ENCODE data around the gene SARDH.
A peak's percentile ranks its signal among the peaks of the same experiment; 100 is the strongest.

Gene SARDH

DNA sequence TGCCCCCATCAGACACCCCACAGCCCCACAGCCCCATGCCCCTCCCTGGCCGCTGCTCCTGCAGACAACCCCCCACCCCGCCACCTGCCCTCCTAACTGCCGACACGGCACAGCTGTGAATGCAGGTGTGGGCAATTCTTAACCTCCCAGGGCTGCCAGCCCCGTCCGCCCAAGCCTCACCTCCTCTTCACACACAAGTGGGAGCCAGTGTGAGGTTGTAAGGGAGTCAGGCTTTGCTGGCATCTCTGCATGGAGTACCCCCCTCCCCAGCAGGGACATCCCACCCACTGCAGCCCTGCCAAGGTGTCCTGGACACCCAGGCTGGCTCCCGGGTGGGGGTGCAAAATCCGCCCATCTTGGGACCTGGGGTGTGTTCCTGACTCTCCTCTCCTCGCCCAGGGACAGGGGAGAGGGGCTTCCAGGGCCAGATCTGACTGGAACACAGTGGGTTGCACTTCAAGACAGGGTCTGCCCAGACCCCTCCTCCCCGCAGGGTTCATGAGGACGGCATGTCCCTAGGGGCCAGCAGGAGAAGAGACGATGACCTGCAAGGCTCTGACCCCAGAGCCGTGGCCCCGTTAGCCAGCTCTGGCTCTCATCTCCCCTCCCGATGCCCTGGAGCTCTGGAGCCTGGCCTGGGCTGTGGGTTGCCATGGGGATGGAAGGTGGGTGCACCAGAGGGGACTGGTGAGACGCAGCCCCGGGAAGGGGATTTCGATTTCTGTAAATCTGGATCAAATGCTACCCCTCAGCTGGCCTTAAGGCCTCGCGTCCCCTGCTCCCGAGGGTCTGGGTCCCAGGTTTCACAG is 34.4 kb downstream of the SARDH start:
- no peak for DNase-seq (ENCODE audit: low read depth)

DNA sequence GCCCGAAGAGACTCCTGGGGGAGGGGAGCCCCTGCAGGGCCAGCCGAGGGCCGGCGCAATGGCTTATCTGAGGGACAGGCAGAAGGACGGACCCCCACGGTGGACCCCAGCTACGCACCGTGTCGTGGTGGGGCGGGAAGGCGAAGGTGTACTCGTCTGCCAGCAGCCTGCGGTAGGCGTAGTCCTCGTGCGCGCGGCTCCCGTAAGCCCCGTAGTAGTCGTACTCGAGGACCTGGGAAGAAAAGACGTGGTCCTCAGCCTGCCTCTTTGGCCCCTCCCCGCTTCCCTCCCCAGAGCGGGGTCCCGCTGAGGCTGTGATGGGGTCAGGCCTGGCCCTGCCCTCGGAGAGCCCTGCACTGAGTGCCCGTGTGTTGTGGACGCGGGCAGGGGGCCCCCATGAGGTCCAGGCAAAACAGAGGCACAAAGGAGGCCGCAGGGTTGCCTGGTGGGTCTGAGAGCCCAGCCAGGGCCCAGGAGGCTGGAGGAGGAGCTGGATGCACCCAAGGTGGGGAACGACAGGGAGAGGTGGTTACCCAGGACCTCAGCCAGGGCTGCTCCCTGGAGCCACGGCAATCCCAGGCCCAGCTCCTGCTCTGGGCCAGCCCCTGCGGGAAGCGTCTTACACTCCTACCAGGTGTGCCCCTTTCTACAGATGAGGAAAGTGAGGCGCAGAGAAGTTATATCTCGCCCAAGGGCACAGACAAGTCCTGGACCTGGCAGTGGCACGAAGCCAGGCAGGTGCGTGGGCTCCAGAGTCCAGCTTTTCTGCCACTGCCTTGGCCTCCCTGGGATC is 35.2 kb downstream of the SARDH start:
- no peak for DNase-seq (ENCODE audit: low read depth)

DNA sequence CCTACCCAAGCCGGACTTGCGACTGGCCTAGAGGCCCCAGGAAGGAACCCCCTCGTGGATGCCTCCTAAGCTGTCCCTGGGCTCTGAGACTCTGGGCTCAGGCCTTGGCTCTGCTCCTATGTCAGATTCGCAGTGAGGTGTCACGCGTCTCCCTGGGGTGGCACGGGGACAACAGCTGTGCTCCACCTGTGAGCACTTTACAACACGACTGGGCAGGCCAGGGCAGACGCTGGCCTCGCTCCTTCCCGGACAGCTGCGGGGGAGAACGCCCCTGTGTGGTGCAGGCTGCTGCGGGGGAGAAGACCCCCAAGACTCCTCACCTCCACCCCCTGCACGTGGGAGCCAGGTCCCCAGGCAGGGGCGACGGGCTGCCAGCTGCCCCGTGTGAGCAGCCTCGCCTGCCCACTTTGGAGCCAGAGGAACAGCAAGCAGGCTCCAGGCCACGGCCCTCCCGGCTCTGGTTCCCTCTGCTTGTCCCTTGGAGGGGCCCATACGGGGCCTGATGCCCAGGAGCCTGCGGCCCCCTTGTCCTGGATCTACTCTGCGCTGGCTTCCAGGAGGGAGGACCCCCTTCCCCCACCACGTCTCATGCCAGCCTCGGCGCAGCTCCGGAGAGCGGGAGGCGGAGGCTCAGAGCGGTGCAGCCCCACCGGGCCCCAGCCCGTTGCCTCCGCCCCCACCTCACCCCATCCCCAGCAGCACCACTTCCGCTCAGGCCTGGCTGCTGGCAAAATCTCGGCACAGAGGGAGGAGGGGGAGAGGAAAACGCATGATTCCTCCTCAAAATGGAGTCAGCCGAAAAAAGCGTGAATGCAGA is 36.0 kb downstream of the SARDH start:
- peak; percentile 67 for DNase-seq (ENCODE audit: low read depth)

DNA sequence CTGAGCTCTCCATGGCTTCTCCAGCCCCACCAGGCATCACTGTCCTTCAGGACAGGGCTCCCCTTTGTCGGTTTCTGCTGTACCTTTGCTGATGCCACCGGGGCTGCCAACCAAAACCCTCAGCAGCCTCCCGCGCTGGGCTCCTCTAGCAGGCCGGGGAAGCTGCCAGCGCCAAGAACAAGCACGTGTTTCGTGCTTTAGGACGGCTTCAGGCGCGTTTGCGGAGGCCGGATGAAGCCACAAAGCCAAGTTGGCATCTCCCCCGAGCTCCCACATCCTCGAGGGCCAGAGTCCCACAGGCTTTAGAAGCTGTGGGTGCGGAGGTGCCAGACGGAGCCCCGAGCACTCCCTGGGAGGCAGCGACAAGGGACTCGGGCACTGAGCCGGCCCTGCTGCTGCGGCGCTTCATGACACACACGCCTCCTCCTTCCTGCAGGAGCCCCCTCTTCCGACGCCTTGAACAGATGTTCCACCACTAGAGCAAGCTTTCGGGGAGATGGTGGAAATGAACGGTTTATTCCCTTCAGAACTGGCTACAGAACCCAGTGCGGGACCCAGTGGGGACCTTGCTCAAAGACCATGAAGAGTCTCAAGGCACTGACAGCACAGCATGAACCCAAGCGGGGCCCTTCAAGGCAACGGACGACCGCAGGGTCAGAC is 36.7 kb downstream of the SARDH start:
- DNase-seq (ENCODE audit: low read depth) = no peak

DNA sequence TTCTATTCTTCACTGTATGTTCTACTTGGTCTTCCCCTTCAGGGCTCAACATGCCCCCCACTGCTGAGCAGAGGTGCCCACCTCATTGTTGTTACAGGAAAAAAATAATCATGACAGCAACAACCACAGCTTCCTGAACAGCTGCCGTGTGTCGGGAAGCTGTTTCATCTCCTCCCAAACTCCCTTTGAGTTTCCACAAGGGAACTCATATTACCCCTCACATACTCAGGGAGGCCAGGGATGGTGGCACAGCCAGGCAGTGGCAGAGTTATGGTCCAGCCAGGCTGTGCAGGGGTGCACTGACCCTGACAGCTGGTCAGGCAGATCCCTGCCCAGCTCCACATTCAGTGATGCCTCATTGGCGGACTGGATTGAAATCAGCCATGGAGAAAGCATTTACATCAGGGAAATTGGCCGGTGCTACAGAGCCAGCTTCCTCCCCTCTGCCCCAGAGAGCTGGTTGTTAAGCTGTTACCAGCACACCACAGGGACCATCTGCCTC is 37.3 kb downstream of the SARDH start:
- no peak for DNase-seq (ENCODE audit: low read depth)

DNA sequence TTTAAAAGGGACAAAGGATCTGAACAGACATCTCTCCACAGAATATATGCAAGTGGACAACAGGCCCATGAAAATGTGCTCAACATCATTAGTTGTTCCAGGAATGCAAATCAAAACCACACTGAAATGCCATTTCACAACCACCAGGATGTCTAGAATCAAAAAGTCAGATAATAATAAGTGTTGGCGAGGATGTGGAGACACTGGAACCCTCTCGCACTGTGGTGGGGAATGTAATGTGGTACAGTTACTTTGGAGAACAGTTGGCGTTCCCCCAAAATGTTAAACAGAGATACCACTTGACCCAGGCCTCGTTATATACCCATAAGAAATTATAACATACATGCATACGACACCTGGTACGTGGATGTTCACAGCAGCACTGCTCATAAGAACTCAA is 38.6 kb downstream of the SARDH start:
- peak; percentile 31 for DNase-seq (ENCODE audit: low read depth)

DNA sequence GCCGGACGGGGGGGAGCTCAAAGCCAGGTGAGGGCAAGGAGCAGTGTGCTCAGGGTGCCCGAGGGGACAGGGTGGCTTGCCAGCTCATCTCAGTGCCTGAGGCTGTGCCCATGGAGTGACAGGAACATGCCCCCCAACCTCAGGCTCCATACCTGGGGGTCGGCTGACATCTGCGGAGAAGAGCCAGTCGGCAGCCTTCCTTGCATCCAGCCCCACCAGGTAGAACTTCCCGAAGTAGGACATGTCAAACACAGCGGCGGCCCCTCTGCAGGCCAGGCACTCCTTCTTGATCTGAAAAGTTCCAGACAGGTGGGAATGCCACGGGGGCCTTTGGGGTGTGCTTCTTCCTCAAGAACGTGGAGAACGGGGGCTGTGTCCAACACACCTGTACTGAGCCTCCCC is 42.1 kb downstream of the SARDH start:
- DNase-seq (ENCODE audit: low read depth) = no peak

DNA sequence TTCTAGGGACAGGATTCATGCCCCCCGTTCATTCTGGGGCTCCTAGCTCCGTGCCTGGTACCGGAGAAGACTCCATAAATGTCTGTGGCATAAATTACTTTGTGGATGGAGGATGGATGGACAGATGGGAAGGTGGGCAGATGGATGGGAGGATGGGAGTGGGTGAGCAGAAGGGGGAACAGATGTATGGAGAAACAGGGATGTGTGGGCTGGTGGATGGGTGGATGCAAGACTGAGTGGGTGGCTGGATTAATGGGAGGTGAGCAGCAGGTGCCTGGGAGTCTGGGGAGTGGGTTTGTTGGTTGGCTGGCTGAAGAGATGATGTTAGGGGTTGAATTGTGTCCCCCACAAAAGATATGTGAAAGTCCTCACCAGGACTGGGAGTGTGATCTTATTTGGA is 43.5 kb downstream of the SARDH start:
- DNase-seq (ENCODE audit: low read depth) = no peak

DNA sequence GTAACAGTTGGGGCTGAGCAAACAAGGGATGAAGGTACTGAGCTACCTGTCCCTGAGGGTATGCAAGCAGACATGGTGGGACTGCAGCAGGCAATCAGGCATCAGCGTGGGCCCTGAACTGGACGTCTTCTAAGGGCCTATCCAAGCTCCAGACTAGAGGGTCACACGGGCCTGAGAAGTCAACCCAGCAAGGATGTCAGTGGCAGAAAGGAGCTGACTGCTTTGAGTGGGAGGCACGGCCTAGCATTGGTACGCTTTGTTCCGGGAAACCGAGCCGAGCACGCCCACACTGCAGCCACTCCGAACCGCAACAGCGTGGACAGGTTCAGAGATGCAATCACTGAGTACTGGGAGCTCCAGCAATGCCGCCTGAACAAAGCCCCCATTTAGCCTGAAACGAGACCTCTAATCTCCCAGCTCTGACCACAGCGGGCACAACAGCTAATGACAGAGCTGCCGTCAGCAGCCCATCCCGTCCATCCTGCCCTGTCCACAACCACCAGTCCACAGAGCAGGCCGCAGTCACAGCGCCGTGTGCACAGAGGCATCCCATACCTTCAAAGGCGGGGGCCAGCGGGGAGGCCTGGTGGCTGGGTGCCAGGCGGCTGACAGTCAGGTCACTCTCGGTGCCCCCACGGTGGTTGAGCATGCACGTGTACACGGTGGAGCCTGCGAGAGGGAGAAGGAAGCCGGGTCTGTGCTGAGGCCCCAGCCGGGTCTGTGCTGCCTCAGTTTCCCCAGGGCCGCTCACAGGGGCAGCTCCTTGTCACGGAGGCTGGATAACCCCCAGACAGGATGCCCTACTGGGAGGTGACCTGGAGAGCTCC is 44.2 kb downstream of the SARDH start:
- no peak for DNase-seq (ENCODE audit: low read depth)

DNA sequence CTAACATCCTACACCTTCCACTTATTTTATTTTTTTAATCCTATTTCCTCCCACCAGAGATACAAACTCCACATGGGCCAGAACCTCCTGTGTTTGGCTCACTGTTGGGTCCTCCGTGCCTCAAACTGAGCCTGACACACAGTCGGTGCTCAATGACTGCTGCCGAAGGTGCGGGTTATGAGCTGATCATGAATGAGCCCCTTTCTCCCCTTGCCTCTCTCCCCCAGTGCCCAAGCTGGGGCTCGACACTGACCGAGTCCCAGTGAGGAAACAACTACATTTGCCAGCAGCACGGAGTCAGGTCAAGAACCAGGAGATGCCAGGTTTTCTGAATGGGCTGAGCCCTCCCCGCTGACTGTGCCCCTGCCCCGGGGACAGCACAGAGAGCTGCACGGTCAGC is 45.0 kb downstream of the SARDH start:
- DNase-seq (ENCODE audit: low read depth) = no peak

DNA sequence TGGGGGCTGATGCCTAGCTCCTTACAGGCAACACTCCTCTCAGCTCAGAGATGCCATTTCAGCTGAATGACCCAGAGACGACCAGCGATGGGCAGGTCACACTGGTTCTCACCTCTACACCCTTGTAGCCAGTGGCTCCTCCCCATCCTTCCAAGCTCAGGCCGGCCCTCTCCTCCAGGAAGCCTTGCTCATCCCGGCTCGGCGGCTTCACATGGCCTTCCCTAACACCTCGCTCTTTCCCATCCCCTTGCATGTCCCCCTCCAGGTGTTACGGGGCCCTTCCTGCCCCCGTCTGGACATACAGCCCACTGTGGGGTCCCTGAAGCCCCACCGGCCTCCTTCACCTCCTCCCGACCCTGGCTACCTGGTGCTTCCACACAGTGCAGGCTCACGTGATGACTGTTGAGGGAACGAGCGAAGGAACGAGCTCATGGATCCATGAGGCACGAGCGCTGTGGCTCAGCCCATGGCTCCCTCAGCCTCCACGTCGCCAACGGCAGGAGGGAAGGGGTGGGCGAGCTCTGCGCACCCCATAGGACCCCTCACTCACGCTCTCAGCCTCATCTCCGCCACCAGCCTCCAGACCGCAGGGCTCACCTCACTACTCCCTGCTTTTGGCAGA is 45.7 kb downstream of the SARDH start:
- no peak for DNase-seq (ENCODE audit: low read depth)

DNA sequence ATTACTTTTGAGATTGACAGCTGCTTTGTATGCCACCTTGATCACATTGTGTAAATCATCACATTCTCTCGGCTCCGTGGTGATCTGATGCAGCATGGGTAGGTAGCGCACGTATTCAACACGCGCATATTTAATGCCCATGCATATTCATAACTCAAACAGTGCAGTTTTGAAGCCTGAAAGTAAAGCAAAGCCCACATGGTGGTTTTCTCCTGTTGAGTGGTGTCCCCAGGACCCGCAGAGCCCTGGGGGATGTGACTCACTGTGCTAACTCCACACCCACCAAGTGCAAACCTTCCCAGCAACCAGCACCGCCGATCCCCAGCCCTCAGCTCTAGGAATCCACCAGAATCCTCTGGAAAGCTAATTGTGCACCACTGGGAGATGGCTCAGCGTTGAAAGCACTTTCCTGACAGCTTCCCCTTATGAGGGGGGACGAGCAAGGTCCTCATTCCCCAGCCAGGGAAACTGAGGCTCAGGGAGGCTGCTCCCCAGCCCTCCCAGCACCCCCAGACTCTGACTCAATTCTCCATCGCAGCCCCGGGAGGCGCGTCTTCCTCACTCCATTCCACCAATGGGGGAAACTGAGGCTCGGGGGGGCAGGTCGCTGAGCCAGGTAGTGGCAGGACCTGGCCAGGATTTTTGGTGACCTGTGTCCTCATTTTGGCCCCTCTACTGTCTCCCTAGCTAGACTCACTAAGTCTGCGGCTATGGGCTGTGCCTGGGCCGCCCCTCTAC is 46.4 kb downstream of the SARDH start:
- DNase-seq (ENCODE audit: low read depth) = peak; percentile 32

DNA sequence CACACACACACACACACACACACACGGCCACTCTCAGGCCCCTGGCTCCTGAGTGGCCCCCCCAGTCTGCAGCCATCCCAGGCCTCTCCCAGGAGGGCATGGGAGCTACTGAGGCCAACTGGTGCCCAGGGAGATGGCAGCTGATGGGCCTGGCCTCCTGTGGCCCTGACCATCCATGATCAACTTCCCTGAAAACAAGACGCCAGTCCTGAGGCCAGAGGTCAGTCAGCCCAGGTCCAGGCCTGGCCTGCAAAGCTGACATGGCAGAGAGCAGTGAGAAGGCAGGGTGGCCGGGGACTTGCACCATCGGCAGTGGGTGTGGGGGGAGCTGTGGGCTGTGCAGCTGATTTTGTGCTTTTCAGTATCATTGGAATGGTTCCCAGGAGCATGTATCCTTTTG is 47.0 kb downstream of the SARDH start:
- no peak for DNase-seq (ENCODE audit: low read depth)

DNA sequence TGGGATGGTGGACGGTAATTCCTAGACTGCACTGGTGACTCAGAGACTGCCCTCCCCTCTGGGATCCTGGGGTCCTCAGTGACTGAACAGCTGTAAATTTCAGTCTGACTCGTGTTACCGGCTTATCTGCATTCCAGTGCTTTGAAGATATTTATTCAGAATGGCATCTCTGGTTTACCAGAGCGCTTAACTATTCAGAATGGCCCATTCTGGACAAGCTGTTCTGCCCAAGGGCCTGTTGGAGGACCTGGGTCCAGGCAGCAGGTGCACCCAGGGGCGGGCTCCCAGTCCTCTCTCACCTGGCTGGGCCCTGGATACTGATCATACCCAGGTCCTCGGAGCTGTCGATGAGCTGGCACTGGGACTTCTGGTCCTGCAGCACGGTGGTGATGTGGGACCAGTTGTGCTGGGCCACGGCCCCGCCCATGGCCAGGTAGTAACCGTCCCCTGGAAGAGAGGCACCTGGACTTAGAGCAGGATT is 48.0 kb downstream of the SARDH start:
- DNase-seq (ENCODE audit: low read depth) = peak; percentile 62

DNA sequence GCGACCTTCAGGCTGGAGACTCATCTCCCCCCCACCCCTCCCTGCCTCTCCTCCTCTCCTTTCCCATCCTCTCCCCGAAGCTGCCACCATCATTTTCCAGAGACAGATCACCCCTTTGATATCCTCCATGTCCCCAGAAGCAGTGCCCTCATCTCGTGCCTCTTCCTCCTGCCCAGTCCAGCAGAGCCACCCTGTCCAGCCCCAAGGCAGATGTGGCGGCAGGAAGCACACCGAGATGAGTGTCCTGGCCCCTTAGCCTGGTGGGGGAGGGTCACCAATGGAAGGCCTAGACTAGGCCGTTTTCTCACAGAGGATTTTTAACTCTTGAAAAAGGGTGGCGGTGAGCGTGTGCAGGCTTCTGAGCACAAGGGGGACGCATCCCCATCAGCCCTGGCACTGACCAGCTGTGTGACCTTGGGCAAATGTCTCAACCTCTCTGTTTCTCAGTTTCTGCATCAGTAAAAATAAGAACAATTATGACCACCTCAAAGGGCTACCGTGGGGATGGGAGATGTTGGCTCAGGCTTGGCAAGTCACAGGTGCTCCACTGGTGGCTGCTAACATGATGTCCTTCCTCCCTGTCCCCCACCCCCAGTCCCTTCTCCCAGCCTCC is 48.9 kb downstream of the SARDH start:
- no peak for DNase-seq (ENCODE audit: low read depth)

DNA sequence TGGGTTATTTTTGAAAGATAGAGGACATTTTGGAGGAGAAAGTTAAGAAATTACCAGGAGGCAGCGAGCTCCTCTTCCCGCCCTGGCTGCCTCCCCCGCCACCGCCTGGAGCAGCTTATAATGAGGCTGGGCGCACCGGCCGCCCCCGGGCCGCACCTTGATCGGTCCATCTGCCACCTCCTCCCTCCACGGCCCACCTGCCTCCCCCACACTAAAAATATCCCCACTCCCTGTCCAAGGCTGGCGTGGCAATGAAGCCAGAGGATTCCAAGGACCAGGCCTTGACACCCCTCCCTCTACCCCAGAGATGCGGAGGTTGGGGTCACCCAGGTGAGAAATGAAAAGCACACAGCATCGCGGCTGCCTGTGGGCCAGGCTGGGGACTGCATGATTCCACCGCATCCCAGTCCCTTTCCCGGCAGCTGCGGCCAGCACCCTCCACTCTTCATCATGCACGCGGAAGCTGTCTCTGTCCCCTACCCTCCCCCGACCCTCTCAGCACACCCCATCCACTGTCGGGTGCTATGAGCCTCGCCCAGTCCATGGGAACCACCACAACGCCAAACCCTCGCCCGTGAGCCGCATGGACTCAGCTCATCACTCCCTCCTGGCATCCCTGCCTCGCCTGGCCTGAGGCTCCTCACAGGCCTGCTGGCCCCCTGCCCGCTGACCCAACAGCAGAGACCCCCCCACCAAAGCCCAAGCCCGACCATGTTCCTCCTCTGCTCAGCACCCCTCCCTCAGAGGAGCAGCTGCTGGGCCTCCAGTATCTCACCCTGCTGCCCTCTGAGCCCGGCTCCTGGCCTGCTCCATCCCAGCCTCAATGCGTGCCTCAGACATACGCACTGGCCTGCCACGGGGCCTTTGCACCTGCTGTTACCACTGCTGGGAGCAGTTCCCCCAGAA is 50.0 kb downstream of the SARDH start:
- no peak for DNase-seq (ENCODE audit: low read depth)

DNA sequence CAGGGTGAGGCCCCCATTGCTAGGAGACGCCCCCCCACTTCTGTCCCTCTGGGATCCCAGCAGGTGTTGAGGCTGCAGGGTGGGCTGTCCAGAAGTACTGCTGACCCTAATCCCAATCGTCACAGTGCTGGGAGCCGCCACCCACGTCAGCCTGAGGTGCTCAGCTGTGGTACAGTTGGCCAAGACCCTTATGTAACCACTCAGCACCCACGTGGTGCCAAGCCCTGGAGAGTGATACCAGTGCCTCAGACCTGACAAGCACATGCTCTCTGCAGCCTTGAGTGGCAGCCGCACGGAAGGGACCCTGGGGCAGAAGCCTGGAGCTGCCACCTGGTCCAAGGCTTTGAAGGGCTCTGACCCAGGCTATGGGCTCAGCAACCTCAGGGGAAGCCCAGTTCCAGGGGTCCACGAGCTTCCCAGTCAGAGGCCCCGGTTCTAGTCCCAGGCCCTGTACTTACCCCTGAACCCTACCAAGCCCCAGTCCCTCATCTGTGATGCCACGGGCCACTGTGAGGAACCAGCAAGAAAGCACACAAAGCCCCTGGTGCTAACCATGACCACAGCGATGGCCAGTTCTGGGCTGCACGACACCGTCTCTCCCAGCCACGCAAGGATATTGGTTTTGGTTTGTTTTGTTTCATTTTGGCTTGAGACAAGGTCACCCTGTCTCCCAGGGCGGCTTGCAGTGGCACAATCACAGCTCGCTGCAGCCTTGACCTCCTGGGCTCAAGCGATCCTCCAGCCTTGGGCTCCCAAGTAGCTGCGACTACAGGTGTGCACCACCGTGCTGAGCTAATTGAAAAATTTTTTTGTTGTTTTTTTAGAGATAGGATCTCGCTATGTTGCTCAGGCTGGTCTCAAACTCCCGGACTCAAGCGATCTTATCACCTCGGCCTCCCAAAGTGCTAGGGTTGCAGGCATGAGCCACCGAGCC is 51.2 kb downstream of the SARDH start:
- no peak for DNase-seq (ENCODE audit: low read depth)

Data from amniotic epithelial cell (primary cell).